ENCODE measurements around the gene OGFOD1. TPM values are rescaled to one million over a fixed set of nuclear protein-coding genes. Genes with fewer than 3 reads are reported as not detected.

The OGFOD1 gene
- total and polyA plus RNA-seq, 5 donors from 2014 or later: 22.7 to 96.4 (median 82.8) TPM

- no peaks in the 10 kb centered on the region for H3K9me3 Mint-ChIP-seq
- H3K27me3 Mint-ChIP-seq: no peaks in the 10 kb centered on the region
- no peak overlapping the region for H3K27ac Mint-ChIP-seq
- Histone ChIP-seq H3K36me3 (ENCODE audit: control insufficient read depth, insufficient read depth, low read length) (peaks cover 33% of the 10 kb centered on the region), H3K27me3 (ENCODE audit: control insufficient read depth, insufficient read depth, low read length) (no peaks in the 10 kb centered on the region), H3K4me3 (ENCODE audit: low read depth, low read length) (no peak overlapping the region), H3K4me1 (ENCODE audit: control insufficient read depth, insufficient read depth, low read length, poor library complexity, severe bottlenecking) (no peaks in the 10 kb centered on the region), H3K27ac (ENCODE audit: insufficient read depth, low read length, poor library complexity, severe bottlenecking) (no peak overlapping the region), H3K9me3 (ENCODE audit: control insufficient read depth in 2 of 2, low read length in 2 of 2) (no peaks in the 10 kb centered on the region)
- peaks cover 21 to 37% (median 27%) of the 10 kb centered on the region in 4 donors for H3K4me1 Mint-ChIP-seq
- DNase-seq: no peak
- H3K36me3 Mint-ChIP-seq: peaks cover 22% of the 10 kb centered on the region
- no peak overlapping the region for H3K4me3 Mint-ChIP-seq
- ATAC-seq (ENCODE audit: low read depth in 2 of 2): no peak
Measured at GRCh38 chr16:56414366-56414765, 37.0 kb upstream of the OGFOD1 start.

GRCh38 chr16:56415875-56416274 is 35.5 kb upstream of the OGFOD1 start:
- peak overlapping the region in 1 of 3 donors; percentile 2 for H3K27ac Mint-ChIP-seq
- Histone ChIP-seq H3K36me3 (ENCODE audit: control insufficient read depth, insufficient read depth, low read length) (peaks cover 26% of the 10 kb centered on the region), H3K4me3 (ENCODE audit: low read depth, low read length) (no peak overlapping the region), H3K27ac (ENCODE audit: insufficient read depth, low read length, poor library complexity, severe bottlenecking) (no peak overlapping the region), H3K27me3 (ENCODE audit: control insufficient read depth, insufficient read depth, low read length) (no peaks in the 10 kb centered on the region), H3K9me3 (ENCODE audit: control insufficient read depth in 2 of 2, low read length in 2 of 2) (no peaks in the 10 kb centered on the region), H3K4me1 (ENCODE audit: control insufficient read depth, insufficient read depth, low read length, poor library complexity, severe bottlenecking) (peaks cover under 1% of the 10 kb centered on the region)
- no peaks in the 10 kb centered on the region for H3K27me3 Mint-ChIP-seq
- ATAC-seq (ENCODE audit: low read depth in 2 of 2) (no peak), DNase-seq (no peak)
- H3K4me1 Mint-ChIP-seq: peaks cover 28 to 48% (median 34%) of the 10 kb centered on the region in 4 donors
- H3K4me3 Mint-ChIP-seq: no peak overlapping the region
- no peaks in the 10 kb centered on the region for H3K9me3 Mint-ChIP-seq
- peaks cover 23% of the 10 kb centered on the region for H3K36me3 Mint-ChIP-seq

- Mint-ChIP-seq H3K4me1 (peaks cover 26 to 44% (median 41%) of the 10 kb centered on the region in 4 donors), H3K27me3 (no peaks in the 10 kb centered on the region), H3K4me3 (no peak overlapping the region), H3K9me3 (no peaks in the 10 kb centered on the region), H3K27ac (no peak overlapping the region), H3K36me3 (peaks cover 15% of the 10 kb centered on the region)
- no peak for ATAC-seq (ENCODE audit: low read depth in 2 of 2)
- Histone ChIP-seq H3K9me3 (ENCODE audit: control insufficient read depth in 2 of 2, low read length in 2 of 2) (no peaks in the 10 kb centered on the region), H3K27ac (ENCODE audit: insufficient read depth, low read length, poor library complexity, severe bottlenecking) (no peak overlapping the region), H3K4me1 (ENCODE audit: control insufficient read depth, insufficient read depth, low read length, poor library complexity, severe bottlenecking) (peaks cover 5% of the 10 kb centered on the region), H3K4me3 (ENCODE audit: low read depth, low read length) (no peak overlapping the region), H3K27me3 (ENCODE audit: control insufficient read depth, insufficient read depth, low read length) (no peaks in the 10 kb centered on the region), H3K36me3 (ENCODE audit: control insufficient read depth, insufficient read depth, low read length) (peaks cover 15% of the 10 kb centered on the region)
- DNase-seq: no peak
Measured at GRCh38 chr16:56417138-56417537, 34.2 kb upstream of the OGFOD1 start.

GRCh38 chr16:56419740-56420548 is 31.4 kb upstream of the OGFOD1 start:
- Mint-ChIP-seq H3K36me3 (peaks cover 5% of the 10 kb centered on the region), H3K4me3 (peak overlapping the region in 1 of 4 donors; percentile 34), H3K4me1 (peaks cover 42 to 58% (median 52%) of the 10 kb centered on the region in 4 donors), H3K9me3 (no peaks in the 10 kb centered on the region), H3K27ac (peak overlapping the region in 1 of 3 donors; percentile 60), H3K27me3 (no peaks in the 10 kb centered on the region)
- ATAC-seq (ENCODE audit: low read depth in 2 of 2): no peak
- no peak overlapping the region for H3K4me3 ChIP-seq (ENCODE audit: low read depth, low read length)
- peaks cover 23% of the 10 kb centered on the region for H3K4me1 ChIP-seq (ENCODE audit: control insufficient read depth, insufficient read depth, low read length, poor library complexity, severe bottlenecking)
- no peaks in the 10 kb centered on the region for H3K36me3 ChIP-seq (ENCODE audit: control insufficient read depth, insufficient read depth, low read length)
- no peak for DNase-seq
- no peaks in the 10 kb centered on the region for H3K9me3 ChIP-seq (ENCODE audit: control insufficient read depth in 2 of 2, low read length in 2 of 2)
- H3K27ac ChIP-seq (ENCODE audit: insufficient read depth, low read length, poor library complexity, severe bottlenecking): no peak overlapping the region
- no peaks in the 10 kb centered on the region for H3K27me3 ChIP-seq (ENCODE audit: control insufficient read depth, insufficient read depth, low read length)

GRCh38 chr16:56420613-56421012 is 30.7 kb upstream of the OGFOD1 start:
- Histone ChIP-seq H3K36me3 (ENCODE audit: control insufficient read depth, insufficient read depth, low read length) (no peaks in the 10 kb centered on the region), H3K27me3 (ENCODE audit: control insufficient read depth, insufficient read depth, low read length) (no peaks in the 10 kb centered on the region), H3K27ac (ENCODE audit: insufficient read depth, low read length, poor library complexity, severe bottlenecking) (no peak overlapping the region), H3K9me3 (ENCODE audit: control insufficient read depth in 2 of 2, low read length in 2 of 2) (no peaks in the 10 kb centered on the region), H3K4me3 (ENCODE audit: low read depth, low read length) (no peak overlapping the region), H3K4me1 (ENCODE audit: control insufficient read depth, insufficient read depth, low read length, poor library complexity, severe bottlenecking) (peaks cover 25% of the 10 kb centered on the region)
- Mint-ChIP-seq H3K4me3 (peak overlapping the region in 1 of 4 donors; percentile 34), H3K36me3 (peaks cover 5% of the 10 kb centered on the region), H3K4me1 (peaks cover 37 to 51% (median 46%) of the 10 kb centered on the region in 4 donors), H3K27ac (peak overlapping the region in 1 of 3 donors; percentile 60), H3K27me3 (no peaks in the 10 kb centered on the region), H3K9me3 (no peaks in the 10 kb centered on the region)
- no peak for ATAC-seq (ENCODE audit: low read depth in 2 of 2)
- no peak for DNase-seq

GRCh38 chr16:56421313-56421712 is 30.0 kb upstream of the OGFOD1 start:
- H3K4me1 Mint-ChIP-seq: peaks cover 33 to 51% (median 47%) of the 10 kb centered on the region in 4 donors
- Histone ChIP-seq H3K4me1 (ENCODE audit: control insufficient read depth, insufficient read depth, low read length, poor library complexity, severe bottlenecking) (peaks cover 29% of the 10 kb centered on the region), H3K27me3 (ENCODE audit: control insufficient read depth, insufficient read depth, low read length) (no peaks in the 10 kb centered on the region), H3K4me3 (ENCODE audit: low read depth, low read length) (no peak overlapping the region), H3K36me3 (ENCODE audit: control insufficient read depth, insufficient read depth, low read length) (no peaks in the 10 kb centered on the region), H3K27ac (ENCODE audit: insufficient read depth, low read length, poor library complexity, severe bottlenecking) (no peak overlapping the region), H3K9me3 (ENCODE audit: control insufficient read depth in 2 of 2, low read length in 2 of 2) (no peaks in the 10 kb centered on the region)
- peak overlapping the region; percentile 26 to 94 (median 70) for H3K4me3 Mint-ChIP-seq
- H3K36me3 Mint-ChIP-seq: peaks cover 5% of the 10 kb centered on the region
- H3K9me3 Mint-ChIP-seq: no peaks in the 10 kb centered on the region
- H3K27ac Mint-ChIP-seq: peak overlapping the region; percentile 22 to 66 (median 57)
- DNase-seq (no peak), ATAC-seq (ENCODE audit: low read depth in 2 of 2) (no peak)
- H3K27me3 Mint-ChIP-seq: no peaks in the 10 kb centered on the region

- H3K27ac ChIP-seq (ENCODE audit: insufficient read depth, low read length, poor library complexity, severe bottlenecking): no peak overlapping the region
- H3K9me3 ChIP-seq (ENCODE audit: control insufficient read depth in 2 of 2, low read length in 2 of 2): no peaks in the 10 kb centered on the region
- H3K36me3 ChIP-seq (ENCODE audit: control insufficient read depth, insufficient read depth, low read length): no peaks in the 10 kb centered on the region
- no peaks in the 10 kb centered on the region for H3K27me3 ChIP-seq (ENCODE audit: control insufficient read depth, insufficient read depth, low read length)
- Mint-ChIP-seq H3K27ac (peak overlapping the region; percentile 49 to 75 (median 57)), H3K36me3 (peaks cover 5% of the 10 kb centered on the region), H3K9me3 (no peaks in the 10 kb centered on the region), H3K4me1 (peaks cover 36 to 53% (median 46%) of the 10 kb centered on the region in 4 donors), H3K27me3 (no peaks in the 10 kb centered on the region), H3K4me3 (peak overlapping the region; percentile 13 to 94 (median 70))
- no peak for DNase-seq
- no peak for ATAC-seq (ENCODE audit: low read depth in 2 of 2)
- H3K4me3 ChIP-seq (ENCODE audit: low read depth, low read length): peak overlapping the region; percentile 94
- peaks cover 29% of the 10 kb centered on the region for H3K4me1 ChIP-seq (ENCODE audit: control insufficient read depth, insufficient read depth, low read length, poor library complexity, severe bottlenecking)
Measured at GRCh38 chr16:56421976-56422669, 29.2 kb upstream of the OGFOD1 start.

Data from CD4-positive, CD25-positive, alpha-beta regulatory T cell (primary cell).